Retinal pigment epithelial cell (primary cell): ENCODE results near the gene CUL5.

Experiments
- DNase-seq: peaks from one replicate; pipeline ENCODE4 v3.0.0-alpha.2; 2010; ENCODE audit warnings: low read depth
- H3K4me3 ChIP-seq: 2 replicates; pipeline ENCODE4 v1.5.1; 2011; ENCODE audit warnings: mild to moderate bottlenecking, low read length, control low read depth, moderate library complexity
- TF ChIP-seq, protein P1 (sequence below): conservative IDR thresholded peaks from 2 replicates; pipeline ENCODE4 v1.5.1; 2011; ENCODE audit warnings: low read depth, low read length, control low read depth, inconsistent platforms

Gene CUL5

DNA sequence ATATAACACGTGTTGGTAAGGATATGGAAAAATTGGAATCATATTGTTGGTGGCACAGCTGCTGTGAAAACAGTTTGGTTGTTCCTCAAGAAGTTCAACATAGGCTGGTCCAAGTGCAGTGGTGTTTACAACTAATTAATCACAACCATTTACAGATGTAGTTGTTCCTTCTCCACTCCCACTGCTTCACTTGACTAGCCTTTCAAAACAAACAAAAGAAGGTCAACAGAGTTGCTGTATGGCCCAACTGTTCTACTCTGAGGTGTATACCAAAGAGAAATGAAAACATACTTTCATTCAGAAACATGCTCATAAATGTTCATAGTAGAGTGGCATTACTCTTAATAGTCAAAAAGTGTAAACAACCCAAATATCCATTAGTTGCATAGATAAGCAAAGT, 76.1 kb downstream of the CUL5 start:
- no peak overlapping the region for H3K4me3 ChIP-seq
- TF ChIP-seq, protein P1, sequence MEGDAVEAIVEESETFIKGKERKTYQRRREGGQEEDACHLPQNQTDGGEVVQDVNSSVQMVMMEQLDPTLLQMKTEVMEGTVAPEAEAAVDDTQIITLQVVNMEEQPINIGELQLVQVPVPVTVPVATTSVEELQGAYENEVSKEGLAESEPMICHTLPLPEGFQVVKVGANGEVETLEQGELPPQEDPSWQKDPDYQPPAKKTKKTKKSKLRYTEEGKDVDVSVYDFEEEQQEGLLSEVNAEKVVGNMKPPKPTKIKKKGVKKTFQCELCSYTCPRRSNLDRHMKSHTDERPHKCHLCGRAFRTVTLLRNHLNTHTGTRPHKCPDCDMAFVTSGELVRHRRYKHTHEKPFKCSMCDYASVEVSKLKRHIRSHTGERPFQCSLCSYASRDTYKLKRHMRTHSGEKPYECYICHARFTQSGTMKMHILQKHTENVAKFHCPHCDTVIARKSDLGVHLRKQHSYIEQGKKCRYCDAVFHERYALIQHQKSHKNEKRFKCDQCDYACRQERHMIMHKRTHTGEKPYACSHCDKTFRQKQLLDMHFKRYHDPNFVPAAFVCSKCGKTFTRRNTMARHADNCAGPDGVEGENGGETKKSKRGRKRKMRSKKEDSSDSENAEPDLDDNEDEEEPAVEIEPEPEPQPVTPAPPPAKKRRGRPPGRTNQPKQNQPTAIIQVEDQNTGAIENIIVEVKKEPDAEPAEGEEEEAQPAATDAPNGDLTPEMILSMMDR: no peak
- DNase-seq: no peak

DNA sequence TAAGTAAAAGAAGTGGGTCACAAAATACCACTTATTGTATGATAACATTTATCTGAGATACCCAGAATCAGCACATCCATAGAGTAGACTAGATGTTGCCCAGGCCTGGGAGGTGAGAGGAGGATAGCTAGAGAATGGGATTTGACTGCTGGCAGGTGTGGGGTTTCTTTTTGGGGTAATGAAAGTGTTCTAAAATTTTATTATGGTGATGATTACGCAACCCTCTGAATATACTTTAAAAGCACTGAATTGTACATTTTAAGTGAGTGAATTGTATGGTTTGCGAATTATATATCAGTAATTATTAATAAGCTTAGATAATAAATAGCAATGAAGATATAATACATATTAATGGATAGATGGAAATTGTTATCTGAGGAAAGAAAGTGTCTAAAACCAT, 77.0 kb downstream of the CUL5 start:
- no peak for DNase-seq
- TF ChIP-seq, protein P1: no peak
- H3K4me3 ChIP-seq: no peak overlapping the region

DNA sequence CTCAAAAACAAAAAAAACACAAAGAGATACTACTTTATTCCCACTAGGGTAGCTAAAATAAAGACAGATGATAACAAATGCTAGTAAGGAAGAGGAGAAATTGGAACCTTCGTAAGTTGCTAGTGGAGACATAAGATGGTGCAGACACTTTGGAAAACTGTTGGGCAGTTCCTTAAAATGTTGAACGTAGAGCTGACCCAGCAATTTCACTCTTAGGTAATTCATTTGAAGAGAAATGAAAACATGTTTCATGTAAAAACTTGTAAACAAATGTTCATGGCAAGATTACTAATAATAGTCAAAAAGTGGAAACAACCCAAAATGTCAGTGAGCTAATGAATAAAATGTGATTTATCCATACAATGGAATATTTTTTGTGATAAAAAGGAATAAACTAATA, 83.4 kb downstream of the CUL5 start:
- no peak overlapping the region for H3K4me3 ChIP-seq
- no peak for DNase-seq
- TF ChIP-seq, protein P1: no peak

DNA sequence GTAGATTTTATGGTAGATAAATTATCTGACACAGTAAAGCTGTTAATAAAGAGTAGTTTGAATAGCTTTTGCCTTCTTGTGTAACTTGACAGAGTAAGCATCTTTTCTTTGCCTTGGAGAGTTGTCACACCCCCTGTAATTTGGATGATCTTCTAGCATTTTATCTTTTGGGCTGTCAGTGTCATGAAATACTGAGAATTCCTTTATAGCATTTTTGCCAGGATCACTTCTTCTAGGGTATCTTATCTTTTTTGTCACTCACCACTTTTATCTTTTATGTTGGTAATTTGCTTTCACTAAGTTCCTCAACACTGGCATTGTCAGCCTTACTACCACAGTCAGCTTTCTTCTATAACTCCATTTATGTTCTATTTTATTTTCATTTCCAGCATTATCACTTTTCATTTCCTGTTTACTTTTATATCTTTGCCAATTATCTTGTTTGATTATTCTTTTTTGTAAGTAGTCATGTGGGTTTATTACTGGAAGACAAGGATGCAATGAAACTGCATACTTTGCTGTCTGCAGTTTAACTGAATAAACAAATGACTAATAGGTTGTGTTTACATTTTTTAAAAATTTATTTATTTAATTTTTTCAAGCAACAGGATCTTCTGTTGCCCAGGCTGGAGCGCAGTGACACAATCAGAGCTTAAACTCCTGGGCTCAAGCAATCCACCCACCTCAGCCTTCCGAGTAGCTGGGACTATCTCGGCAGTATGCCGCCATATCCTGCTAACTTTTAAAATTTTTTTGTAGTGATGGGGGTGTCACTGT, 84.6 kb downstream of the CUL5 start:
- no peak for DNase-seq
- TF ChIP-seq, protein P1: no peak

DNA sequence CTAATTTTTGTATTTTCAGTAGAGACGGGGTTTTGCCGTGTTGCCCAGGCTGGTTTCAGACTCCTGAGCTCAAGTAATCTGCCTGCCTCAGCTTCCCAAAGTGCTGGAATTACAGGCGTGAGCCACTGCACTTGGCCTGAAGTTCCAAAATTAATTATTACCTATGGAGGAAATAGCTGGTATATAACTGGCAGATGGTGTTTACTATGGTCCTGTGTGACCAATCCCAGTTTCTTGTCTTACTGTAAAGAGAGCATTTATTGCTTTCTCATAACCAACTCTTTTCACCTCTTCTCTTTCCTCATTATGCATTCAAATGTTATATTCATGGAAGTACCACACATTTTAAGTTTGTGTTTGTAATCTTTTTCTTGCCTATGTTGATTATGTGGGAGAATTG, 88.5 kb downstream of the CUL5 start:
- TF ChIP-seq, protein P1: no peak
- DNase-seq: no peak
- H3K4me3 ChIP-seq: no peak overlapping the region

More for the DNA sequence above, 84.6 kb downstream of the CUL5 start:
- H3K4me3 ChIP-seq: no peak overlapping the region

DNA sequence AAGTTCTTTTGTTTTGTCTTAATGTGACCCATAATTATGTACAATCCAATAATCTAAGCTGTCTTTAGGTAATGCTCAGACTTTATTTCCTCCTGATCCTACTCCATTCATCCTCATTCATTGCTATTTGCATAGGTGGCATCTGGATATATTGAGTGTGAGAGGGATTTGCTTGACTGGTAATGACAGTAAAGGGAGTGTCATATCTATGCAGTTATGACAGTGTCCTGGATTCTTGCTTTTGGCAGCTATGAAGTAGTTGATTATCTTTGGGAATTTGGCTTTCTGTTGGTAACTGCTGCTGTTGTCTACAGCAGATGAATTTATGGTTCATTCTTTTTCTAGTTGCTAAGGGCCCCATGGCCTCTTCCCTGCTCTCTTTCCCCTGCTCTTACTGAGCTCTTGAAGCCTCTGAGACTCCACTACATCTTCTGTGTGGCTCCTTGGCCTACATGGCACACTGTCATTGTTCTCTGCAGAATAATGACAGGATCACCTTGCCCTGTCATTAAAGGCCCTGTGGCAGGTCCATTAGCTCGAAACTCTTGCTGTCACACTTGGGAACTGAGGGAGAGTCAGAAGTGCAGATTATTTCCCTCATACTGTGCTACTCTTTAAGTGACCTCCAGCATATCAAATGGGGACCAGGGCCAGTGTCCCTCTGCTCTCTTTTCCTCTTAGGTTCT, 92.5 kb downstream of the CUL5 start:
- no peak overlapping the region for H3K4me3 ChIP-seq
- DNase-seq: no peak
- TF ChIP-seq, protein P1: no peak

DNA sequence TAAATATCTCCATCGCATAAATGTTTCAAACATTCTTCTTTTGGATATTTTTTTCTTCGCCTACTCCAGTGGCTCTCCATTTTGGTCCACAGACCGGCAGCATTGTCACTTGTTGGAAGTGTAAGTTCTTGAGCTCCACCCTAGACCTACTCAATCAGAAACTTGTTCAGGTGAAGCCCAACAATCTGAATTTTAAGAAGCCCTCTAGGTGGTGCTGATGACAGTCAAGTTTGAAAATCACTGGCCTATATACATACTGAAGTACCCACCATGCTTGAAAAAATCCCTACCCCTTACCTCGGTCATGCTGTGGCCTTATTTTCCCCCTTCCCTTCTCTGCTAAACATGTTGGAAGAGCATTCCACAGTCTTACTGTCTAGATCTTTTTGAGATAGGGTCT, 102.4 kb downstream of the CUL5 start:
- no peak overlapping the region for H3K4me3 ChIP-seq
- DNase-seq: no peak
- TF ChIP-seq, protein P1: no peak
